ENCODE results near the gene STUM.

DNA sequence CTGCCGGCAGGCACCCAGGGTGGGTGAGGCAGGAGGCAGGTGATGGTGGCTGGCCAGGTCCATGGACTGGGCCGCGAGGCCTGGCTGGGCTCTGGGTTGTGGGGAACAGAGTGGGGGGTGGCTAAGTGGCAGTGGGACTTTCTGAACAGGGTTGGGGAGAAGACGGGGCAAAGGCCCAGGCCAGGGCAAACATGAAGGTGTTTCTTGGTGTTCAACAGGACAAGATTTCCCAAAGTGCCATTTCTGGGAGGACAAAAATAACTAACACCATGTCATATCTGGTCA lies 26.8 kb downstream of the STUM start:
- TF ChIP-seq ELF1 (IDR thresholded peaks at IDR 0.05) (no peak), EP300 (IDR thresholded peaks at IDR 0.05; ENCODE audit: borderline replicate concordance in 1 of 2, low read depth in 1 of 2, low read length in 1 of 2) (no peak)
- TF ChIP-seq, protein P1, sequence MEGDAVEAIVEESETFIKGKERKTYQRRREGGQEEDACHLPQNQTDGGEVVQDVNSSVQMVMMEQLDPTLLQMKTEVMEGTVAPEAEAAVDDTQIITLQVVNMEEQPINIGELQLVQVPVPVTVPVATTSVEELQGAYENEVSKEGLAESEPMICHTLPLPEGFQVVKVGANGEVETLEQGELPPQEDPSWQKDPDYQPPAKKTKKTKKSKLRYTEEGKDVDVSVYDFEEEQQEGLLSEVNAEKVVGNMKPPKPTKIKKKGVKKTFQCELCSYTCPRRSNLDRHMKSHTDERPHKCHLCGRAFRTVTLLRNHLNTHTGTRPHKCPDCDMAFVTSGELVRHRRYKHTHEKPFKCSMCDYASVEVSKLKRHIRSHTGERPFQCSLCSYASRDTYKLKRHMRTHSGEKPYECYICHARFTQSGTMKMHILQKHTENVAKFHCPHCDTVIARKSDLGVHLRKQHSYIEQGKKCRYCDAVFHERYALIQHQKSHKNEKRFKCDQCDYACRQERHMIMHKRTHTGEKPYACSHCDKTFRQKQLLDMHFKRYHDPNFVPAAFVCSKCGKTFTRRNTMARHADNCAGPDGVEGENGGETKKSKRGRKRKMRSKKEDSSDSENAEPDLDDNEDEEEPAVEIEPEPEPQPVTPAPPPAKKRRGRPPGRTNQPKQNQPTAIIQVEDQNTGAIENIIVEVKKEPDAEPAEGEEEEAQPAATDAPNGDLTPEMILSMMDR (IDR thresholded peaks at IDR 0.05) = no peak
